GM21737 (cell line): ENCODE measurements around the gene GABPB1.
A peak's percentile ranks its signal among the peaks of the same experiment; 100 is the strongest.
"Not testable (repeated sequence)": the region's sequence is repeated elsewhere in the genome, so short reads cannot be mapped to it uniquely, and the experiment has no call there.

Experiments used
- ATAC-seq: cut with Tn5 transposase; IDR thresholded peaks from one replicate; pipeline ENCODE4 v1.9.1; 2021; ENCODE audit warnings: mild to moderate bottlenecking, moderate library complexity; ENCODE audit not compliant: unreplicated experiment

The GABPB1 gene

DNA sequence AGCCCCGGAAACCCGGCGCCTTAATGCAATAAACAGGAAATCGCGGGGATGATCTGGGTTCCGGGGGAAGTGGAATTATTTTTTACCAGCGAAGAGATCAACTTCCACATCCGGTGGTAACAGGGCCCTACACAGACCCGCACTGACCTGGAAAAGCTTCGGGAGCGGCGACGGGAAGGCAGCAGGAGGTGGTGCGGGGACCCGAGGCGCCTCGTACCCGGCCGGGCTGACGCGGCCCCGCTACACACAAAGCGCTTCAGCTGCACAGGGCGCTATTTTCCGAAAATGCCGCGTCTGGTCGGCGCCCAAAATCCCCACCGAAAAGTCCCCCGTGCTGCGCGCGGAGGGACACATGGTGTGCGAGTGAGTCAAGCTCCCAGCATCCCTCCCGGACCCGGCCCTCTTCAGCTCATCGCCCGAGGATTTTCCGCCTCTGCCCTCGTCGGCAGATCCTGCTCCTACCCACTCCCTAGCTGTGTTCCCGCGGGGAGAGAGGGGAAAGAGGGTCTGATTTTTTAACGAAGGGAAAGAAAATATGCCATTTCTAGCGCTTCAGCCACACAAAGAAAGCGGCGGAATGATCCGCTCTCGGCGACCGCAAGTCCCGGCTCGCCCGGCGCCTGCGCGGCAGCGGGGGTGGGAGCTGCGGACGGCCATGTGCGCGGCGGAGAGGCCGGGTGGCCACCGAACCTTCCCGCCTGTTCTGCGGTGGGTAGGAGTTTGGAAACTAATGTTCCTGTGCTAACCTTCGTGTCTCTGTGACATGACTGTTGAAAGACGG, at the start of gene GABPB1:
Gene GABPB1 (minus strand): TSS at position 361 of the 781 bp plus-strand sequence. CDS start 45,400 bp downstream, outside the sequence.
- ATAC-seq = peak; percentile 43

- not testable (repeated sequence) for ATAC-seq
Measured at GRCh38 chr15:50391561-50391960, 36.6 kb upstream of the GABPB1 start.

DNA sequence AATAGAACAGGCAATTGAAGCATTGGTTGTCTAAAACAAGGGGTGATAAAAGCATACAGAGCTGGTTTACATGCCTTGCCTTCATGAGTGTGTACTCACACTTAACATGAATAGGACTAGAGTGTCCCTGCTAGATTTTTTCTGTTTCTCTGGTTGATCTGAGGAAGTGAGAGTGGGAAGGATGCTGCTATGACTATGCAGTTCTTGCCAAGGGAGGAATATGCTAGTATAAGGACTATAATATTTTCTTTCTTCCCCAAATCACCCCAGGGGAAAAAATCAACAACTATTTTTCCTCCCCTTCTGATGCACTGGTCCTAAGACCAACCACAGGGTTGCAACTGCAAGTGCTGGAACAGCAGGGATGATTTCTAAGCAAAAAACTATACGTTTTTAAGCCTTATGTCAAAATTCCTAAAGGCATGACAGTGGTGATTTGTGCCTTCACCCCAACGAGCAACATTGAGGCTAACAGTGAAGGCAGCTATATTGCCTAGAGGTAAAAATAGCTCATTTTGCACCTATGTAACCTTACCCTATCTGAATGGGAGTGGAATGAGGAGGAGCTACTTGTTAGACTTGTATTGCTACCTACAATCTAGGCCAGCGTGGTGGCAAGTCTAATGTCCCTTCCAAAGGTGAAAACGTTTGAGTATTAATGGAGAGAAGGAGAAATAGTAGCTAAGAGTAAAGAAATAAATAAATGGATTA, 35.7 kb upstream of the GABPB1 start:
- peak; percentile 76 for ATAC-seq

GRCh38 chr15:50382408-50382807, 27.4 kb upstream of the GABPB1 start:
- ATAC-seq = not testable (repeated sequence)

GRCh38 chr15:50381438-50381837, 26.4 kb upstream of the GABPB1 start:
- no peak for ATAC-seq

- ATAC-seq = no peak
Measured at GRCh38 chr15:50380089-50380488, 25.1 kb upstream of the GABPB1 start.

GRCh38 chr15:50379413-50379812, 24.4 kb upstream of the GABPB1 start:
- not testable (repeated sequence) for ATAC-seq

DNA sequence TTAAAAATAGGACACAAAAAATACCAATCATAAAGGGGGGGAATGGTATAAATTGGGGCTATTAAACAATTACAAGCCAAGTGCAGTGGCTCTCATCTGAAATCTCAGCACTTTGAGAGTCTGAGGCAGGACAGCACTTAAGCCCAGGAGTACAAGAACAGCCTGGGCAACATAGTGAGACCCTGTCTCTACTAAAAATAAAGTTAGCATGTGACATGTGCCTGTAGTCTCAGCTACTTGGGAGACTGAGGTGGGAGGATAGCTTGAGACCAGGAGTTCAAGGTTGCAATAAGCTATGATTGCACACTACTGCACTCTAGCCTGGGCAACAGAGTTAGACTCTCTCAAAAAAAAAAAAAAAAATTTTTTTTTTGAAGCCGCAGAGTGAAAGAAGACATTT, 23.8 kb upstream of the GABPB1 start:
- ATAC-seq = no peak

DNA sequence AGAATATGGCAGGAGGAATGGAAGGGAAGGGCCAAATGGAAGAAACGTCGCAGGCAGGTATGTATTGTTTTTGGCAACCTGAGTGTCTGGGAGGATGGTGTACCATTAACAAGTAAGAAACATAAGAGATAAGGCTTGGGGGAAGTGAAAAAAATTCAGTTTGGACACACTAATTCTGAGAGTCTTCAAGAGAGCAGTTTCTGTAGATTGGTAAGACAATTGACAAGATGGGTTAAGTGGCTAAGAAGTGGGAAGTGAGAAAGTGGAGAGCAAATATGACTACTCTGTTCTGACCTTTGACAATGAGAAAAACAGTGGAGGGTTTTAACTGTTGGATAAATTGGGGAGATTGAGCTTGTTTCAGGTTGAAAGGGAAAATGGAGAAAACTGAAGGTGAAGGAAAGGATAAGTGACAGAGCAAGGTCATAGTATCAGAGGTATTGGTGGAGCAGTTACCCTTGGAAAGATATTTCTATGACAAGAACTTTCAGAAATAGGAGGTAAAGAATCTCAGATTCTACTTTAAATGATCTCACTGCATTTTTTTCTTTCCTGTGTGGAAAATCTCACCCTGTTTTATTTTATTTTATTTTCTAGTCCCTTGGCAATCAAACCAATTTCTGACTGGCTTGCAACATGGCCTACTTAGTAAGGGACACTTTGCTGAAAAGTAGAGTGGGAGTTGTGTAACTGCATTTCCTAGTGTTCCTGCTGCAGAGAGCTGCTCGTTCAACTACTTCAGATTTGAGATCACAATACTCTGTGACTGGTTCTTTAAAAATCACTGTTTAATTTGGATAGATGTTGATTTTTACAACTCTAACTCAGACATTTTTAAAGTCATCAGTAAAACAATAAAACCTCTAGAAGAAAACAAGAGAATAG, 23.1 kb upstream of the GABPB1 start:
- ATAC-seq = peak; percentile 96

GRCh38 chr15:50369564-50369963, 14.6 kb upstream of the GABPB1 start:
- ATAC-seq = not testable (repeated sequence)

DNA sequence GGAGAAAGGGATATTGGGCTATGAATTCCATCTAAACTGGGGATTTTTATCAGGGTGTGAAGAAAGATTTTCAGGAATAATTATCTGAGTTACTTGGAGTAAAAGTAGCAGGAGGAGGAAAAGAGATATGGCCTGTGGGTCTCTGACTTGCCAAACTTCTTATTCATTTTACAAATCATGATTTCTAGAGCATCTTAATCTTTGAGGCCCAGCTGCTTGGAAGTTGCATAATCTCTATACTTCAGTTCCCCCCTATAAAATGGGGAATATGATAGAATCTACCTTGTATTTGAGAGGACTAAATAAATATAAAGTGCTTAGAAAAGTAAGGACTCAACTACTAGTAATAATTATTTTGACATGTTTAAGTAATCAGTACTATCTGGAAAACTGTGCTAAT, 11.0 kb upstream of the GABPB1 start:
- no peak for ATAC-seq

DNA sequence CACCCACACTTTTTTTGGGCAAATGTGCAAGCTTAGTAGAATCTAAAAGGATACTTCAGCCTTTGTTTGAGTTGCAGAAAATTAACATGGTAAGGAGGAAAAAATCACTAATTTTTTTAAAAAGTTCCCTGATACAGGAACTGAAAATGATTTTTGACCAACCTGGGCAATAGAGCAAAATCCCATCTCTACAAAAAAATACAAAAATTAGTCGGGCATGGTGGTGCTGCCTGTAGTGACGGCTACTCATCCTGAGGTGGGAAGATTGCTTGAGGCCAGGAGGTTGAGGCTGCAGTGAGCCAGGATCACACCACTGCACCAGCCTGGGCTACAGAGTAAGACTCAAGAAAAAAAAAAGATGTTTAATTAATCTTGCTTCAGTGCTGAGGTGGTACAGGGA, 10.6 kb upstream of the GABPB1 start:
- no peak for ATAC-seq

DNA sequence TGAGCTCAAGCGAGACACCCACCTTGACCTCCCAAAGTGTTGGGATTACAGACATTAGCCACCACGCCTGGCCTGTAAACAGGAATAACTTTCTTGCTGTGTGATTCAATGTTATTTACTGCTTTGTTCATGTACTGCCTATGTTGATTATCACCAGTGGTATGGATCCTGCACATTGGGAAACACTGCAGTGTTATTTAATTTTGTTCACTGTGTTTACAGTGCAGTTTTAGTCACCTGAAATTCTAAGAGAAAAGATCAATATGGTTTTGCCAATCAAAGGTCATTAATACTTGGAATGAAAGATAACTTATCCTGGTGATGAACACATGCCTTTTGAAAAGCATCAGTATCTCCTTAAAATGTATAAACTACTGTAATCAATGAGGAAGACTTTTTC, 8.6 kb upstream of the GABPB1 start:
- ATAC-seq = no peak

DNA sequence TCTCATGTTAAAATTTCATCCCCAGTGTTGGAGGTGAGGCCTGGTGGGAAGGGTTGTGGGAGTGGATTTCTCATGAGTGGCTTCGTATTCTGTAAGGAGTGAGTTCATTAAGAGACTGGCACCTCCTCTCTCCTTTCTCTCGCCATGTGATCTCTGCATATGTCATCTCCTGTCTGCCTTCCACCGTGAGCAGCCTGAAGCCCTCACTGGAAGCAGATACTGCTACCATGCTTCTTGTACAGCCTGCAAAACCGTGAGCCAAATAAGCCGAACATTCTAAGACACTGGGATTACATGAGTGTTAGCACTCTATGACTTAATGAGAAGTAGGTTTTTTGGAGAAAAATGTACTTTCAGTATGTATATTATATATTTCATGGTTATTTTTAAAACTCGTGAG, 6.8 kb upstream of the GABPB1 start:
- ATAC-seq = no peak

DNA sequence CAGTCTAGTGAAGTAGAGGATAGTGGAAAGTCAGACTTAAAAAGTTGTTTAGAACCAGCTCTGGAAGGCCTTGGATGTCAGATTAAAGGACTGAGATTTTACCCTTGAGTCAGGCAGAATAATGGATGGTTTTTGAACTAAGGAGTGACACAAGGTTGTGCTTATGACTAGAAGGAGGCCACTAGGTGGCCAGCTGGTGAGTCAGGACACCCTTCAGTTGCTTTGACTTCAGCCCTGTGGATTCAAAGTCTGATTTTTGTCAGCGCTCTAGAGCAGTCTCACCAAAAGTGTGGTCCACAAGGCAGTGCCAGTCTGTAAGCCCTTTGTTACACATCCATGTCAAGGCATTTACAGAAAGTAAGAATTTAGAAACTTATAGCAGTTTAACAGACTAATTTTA, 3.8 kb upstream of the GABPB1 start:
- no peak for ATAC-seq

DNA sequence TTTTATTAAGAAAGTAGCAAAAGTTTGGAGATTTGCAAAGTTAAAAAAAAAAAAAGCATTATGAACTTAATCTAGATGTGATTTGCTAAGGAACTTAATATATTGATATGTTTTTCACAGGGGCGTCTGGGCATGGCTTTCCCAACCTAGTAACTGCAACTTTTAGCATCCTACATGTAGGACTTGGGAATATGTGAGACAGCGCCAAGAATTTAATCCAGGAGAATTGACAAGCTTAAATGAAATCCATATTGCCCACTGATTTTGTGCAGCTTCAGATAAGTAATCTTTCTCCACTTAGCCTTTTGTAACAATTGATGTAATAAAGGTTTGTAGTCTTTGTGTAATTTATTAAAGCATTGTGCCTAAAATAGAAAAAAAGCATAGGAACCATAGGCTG, 982 bp upstream of the GABPB1 start:
- ATAC-seq = no peak

DNA sequence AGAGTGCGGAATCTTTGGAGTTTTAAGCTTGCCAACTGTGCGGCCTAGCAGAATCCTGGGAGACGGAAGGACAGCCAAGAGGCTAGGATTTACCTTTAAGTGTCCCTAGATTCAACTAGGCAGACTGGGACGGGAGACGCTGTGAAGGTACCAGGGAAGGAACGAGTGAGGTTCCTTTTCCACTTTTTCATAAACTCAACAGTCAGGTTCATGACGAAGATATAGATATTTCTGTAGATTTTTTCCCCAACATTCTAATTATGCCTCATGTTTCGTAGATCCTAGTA, 564 bp upstream of the GABPB1 start:
- ATAC-seq = peak; percentile 3

- ATAC-seq = peak; percentile 25
Measured at GRCh38 chr15:50353975-50354837, 792 bp downstream of the GABPB1 start.

DNA sequence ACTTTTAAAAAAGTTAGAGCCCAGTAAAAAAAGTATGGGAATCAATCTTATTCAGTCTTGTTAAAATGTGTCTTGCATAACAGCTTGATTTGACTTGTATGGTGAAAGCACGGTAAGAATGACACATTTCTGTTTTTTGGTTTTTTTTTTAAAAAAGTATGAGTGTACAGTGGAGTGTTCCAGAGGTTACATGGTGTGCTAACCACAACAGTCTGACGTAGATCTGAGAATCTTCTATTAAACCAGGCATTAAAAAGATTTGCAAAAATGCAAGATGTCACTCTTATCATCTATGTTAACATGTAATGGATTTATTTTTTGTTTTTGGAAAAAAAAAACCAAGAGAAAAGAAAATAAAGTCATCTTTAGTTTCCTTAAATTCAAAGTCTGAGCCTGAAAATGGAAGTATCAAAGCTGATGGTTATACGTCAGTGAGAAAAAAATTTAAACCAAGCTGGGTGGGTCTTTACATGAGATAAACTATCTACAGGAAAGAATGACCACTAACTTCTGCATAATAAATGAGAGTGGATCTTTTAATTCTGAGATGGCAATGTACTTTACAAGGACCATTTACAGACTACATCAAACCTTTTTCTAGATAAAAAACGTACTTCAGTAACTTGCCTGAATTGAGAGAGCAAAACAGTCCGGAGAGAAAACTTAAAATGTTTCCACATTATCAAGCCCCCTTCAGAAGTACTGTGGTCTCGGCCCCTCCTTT, 1.6 kb downstream of the GABPB1 start:
- no peak for ATAC-seq

DNA sequence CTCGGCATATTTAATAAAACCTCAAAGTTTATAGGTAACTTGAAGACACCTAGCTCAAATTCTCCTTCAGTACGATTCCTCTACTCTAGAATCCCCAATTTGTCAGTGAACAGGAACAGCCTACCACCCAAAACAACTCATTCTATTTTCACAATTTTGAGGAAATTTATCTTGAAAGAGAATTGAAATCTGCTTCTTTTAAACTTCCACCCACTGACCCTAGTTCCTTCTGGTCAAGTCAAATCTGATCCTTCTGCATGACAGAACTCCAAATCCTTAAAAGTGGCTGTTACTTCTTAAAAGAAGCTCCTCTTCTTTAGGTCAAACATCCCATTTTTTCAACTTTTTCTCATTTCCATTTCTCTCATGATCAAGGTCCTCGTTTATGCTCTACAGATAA, 4.4 kb downstream of the GABPB1 start:
- ATAC-seq = no peak
